NCI-H446 treated with DMSO at 0.1 percent for 48 hours (cell line): ENCODE results near the gene HAUS6.
"Not testable (repeated sequence)": the region's sequence is repeated elsewhere in the genome, so short reads cannot be mapped to it uniquely, and the experiment has no call there.

Experiments used
- DNase-seq: peaks from one replicate; lab custom pipeline; 2025; lab: John Stamatoyannopoulos, UW

The HAUS6 gene

DNA sequence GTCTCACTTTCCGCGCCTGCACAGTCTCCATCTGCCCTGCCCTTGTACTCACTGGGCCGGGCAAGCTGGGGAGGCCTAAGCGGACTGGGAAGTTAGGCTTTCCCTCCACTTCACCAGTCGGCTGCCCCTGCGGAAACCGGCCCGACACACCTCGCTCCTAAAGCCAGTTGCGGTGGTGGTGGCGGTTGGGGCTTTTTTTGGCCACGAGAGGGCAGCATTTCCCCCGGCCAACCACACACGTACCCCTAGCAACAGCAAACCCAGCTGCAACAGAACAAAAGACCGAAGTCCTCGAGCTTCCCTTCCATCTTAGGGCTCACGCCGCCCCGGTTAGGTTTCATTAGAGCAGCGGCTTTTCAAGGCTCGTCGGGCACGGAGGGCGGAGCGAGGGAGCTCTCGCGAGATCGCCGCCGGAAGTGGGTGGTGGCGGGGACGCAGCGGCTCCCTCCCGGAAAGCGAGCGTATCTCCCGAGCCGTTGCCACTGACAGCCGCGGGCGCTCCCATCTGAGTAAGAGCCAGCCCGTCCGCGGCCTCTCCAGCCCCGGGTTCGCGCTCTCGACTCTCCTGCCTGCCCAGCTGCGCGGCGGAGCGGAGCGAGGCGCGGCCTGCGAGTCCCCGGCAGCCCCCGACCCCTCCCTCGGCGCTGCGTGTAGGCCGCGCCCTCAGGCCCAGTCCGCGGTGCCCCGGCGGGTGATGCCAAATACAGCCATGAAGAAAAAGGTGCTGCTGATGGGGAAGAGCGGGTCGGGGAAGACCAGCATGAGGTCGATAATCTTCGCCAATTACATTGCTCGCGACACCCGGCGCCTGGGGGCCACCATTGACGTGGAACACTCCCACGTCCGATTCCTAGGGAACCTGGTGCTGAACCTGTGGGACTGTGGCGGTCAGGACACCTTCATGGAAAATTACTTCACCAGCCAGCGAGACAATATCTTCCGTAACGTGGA lies 53.5 kb downstream of the HAUS6 start, which contains the start of gene RRAGA:
Gene RRAGA (plus strand): TSS at position 462 of the 951 bp plus-strand sequence. CDS start 233 bp downstream, at position 695.
- DNase-seq, result peak; percentile 95

GRCh38 chr9:19036611-19037010 lies 66.1 kb downstream of the HAUS6 start:
- DNase-seq, result no peak

DNA sequence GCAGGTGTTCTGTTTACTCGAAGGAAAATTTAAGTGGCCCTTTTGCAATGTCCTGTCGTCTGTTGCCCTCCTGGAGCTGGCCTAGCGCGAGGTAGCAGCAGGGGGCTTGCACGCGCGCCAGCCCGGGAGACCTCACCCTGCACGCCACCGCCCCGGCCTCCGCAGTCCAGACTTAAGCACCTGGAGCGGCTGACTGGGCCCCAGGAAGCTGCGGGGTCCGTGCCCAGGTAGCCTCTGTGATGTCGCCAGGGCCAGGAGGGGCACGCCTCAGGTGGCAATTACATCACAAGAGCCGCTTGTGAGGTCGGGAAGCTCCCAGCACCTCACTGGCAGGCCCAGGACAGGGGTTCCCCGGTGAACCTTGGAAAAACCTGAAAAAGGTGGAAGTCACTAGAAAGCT lies 69.7 kb downstream of the HAUS6 start, which contains the start of gene SAXO1:
Gene SAXO1 (minus strand): TSS at position 195 of the 400 bp plus-strand sequence. CDS start 301 bp downstream, outside the sequence.
- DNase-seq, result no peak

DNA sequence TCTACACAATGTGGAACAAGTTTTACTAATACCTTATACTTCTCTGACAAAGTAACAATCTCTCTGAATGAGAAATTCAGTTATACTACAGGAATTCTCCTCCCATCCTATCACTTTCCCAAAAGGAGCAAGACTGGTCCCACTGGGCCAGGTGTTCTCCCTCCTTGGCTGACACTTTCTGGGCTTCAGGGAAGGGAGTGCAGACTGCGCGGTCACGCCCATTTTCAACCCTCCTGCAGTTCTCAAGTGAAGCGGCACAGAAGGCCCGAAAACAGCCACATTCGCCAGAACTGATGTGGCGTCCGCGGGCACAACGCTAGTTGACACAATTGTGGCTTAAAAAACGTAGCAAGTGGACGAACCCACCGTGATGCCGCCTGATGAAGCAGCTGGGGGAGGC lies 70.3 kb downstream of the HAUS6 start:
- DNase-seq, result no peak

DNA sequence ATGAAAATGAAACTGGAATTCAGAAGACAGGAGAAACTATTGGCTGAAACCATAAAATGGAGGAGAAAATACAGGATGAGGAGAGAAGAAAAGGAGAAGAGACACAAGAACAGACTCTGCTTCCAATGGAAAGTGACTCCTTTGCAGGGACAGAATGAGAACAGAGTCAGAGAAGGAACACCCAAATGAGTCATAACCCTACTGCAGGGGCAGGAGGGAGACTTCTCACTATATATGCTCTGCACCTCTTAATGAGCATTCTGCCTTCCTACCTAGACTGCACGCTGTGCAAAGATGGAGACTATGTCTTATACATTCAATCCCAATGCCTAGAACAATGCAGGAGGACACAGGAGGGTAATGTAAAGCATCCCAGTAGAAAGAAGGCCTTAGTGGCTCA lies 71.8 kb downstream of the HAUS6 start:
- no peak for DNase-seq

DNA sequence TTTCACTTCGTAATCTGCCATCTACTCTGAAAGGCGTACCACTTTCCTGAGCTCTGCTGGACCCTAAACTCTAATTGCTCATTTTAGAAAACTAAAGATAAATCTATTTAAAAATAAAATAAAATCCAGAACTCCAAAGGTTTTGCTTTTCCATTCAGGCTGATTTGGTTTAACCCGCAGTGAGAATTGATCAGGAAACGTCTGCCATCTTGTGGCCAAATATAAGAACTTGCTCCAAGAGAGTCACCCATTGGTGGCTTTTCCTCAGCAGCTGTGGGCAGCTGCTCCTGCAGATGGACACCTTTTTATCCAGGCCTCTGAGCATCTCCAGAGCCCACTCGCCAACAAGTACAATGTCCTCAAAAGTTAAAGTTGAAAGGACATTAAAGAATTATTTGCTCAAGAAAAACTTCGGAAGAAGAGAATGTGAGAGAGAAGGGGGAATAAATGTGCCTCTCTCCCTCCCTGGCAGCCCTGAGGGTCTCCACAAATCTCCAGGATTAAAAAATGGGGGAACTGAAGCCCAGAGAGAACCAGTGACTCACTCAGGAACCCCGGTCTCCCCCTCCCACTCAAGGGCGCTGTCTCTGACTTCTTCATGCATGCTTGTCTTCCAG lies 73.8 kb downstream of the HAUS6 start:
- DNase-seq, result peak; percentile 15

DNA sequence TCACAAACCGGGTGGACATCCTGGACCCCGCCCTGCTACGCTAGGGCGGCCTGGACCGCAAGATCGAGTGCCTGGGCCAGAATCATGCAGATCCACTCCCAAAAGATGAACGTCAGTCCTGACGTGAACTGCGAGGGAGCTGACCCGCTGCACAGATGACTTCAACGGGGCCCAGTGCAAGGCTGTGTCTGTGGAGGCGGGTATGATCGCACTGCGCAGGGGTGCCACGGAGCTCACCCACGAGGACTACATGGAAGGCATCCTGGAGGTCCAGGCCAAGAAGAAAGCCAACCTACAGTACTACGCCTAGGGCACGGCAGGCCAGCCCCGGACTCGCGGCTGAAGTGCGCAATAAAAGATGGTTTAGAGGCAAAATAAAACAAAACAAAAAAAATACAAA lies 74.9 kb downstream of the HAUS6 start:
- DNase-seq, result no peak

DNA sequence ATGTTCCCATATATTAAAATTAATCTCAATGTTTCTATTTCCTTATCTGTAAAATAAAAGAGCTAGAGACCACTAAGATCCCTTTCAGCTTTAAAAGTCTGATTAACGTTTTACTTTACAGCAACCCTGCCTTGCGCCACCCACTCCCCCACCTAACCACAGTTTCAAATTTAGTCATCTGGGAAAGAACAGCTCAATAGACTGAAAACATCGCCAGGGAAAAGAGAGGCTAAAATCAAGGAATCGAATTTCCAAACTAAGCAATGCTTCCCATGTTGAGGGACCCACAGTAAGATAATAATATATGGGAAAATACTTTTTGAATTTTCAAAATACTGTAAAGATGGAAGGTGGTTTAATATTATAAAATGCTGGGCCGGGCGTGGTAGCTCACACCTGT lies 76.3 kb downstream of the HAUS6 start:
- no peak for DNase-seq

DNA sequence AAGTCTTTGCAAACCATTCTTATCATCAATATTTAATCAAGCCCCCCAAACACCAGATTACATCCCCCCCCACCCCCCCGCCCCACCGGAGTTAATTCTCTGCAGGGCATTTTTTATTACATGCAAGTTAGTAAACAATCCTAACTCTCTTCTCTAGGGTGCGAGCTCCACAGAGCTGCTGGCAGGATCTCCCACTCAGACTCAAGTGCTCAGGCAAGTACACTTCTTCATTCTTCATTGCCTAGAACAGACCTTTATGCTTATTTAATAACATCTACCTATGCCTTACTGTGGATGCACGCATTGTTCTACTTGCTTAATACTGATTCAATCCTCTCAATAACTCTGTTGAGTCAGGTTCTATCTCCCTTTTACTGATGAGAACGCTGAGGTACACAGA lies 79.6 kb downstream of the HAUS6 start:
- no peak for DNase-seq

- DNase-seq, result no peak
Measured at GRCh38 chr9:19022206-19022605, 80.5 kb downstream of the HAUS6 start.

DNA sequence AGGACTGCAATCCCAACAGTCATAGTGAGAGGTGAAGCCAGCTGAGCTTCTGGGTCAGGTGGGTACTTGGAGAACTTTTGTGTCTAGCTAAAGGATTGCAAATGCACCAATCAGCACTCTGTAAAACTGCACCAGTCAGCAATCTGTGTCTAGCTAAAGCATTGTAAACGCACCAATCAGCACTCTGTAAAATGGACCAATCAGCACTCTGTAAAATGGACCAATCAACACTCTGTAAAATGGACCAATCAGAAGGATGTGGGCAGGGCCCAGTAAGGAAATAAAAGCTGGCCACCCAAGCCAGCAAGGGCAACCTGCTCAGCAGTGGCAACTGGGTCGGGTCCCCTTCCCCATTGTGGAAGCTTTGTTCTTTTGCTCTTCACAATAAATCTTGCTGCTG lies 81.1 kb downstream of the HAUS6 start:
- DNase-seq, result not testable (repeated sequence)

GRCh38 chr9:19020886-19021455 lies 81.7 kb downstream of the HAUS6 start:
- no peak for DNase-seq

- DNase-seq, result no peak
Measured at GRCh38 chr9:19018201-19018600, 84.5 kb downstream of the HAUS6 start.

GRCh38 chr9:19009391-19009965 lies 93.2 kb downstream of the HAUS6 start:
- no peak for DNase-seq
